ENCODE results near the gene PLK4. TPM values are rescaled to one million over a fixed set of nuclear protein-coding genes. Genes with fewer than 3 reads are reported as not detected.
"Not testable (repeated sequence)": the region's sequence is repeated elsewhere in the genome, so short reads cannot be mapped to it uniquely, and the experiment has no call there.

The PLK4 gene
- polyA plus RNA-seq, 5 donors: 14.7 to 43.2 (median 24.0) TPM

GRCh38 chr4:127896528-127896927 lies 15.8 kb downstream of the PLK4 start:
- DNase-seq: no peak

GRCh38 chr4:127899682-127900081 lies 19.0 kb downstream of the PLK4 start:
- not testable (repeated sequence) for DNase-seq

- DNase-seq: no peak
These were observed 24.3 kb downstream of the PLK4 start for GRCh38 chr4:127905029-127905428.

- DNase-seq: no peak
These were observed 35.8 kb downstream of the PLK4 start for GRCh38 chr4:127916512-127916911.

GRCh38 chr4:127917151-127917550 lies 36.5 kb downstream of the PLK4 start:
- no peak for DNase-seq

- no peak for DNase-seq
These were observed 39.8 kb downstream of the PLK4 start for GRCh38 chr4:127920521-127920920.

GRCh38 chr4:127922226-127922625 lies 41.5 kb downstream of the PLK4 start:
- DNase-seq: no peak

GRCh38 chr4:127925720-127926119 lies 45.0 kb downstream of the PLK4 start:
- not testable (repeated sequence) for DNase-seq

- no peak for DNase-seq
These were observed 49.5 kb downstream of the PLK4 start for GRCh38 chr4:127930175-127930574.

- not testable (repeated sequence) for DNase-seq
These were observed 51.1 kb downstream of the PLK4 start for GRCh38 chr4:127931836-127932235.

GRCh38 chr4:127936974-127937373 lies 56.3 kb downstream of the PLK4 start:
- no peak for DNase-seq

Other genes starting within 250 kb of the PLK4 start
- gene INTU, start 247.9 kb upstream of the PLK4 start, polyA plus RNA-seq (ENCODE audit: insufficient read depth in 1 of 5, insufficient read length in 5 of 5, low replicate concordance in 1 of 5): 10 to 100 TPM; 22.8 to 42.3 (median 35.5) TPM
- not detected for gene SLC25A31, start 150.5 kb upstream of the PLK4 start, polyA plus RNA-seq (ENCODE audit: insufficient read depth in 1 of 5, insufficient read length in 5 of 5, low replicate concordance in 1 of 5)
- gene HSPA4L, start 98.6 kb upstream of the PLK4 start, polyA plus RNA-seq (ENCODE audit: insufficient read depth in 1 of 5, insufficient read length in 5 of 5, low replicate concordance in 1 of 5): 100 to 1,000 TPM in 1 of 5 donors, 1 to 10 TPM in 4; 5.9 to 244 (median 6.2) TPM
- 10 to 100 TPM; 25.2 to 40.6 (median 28.2) TPM for gene MFSD8, start 84.3 kb downstream of the PLK4 start, polyA plus RNA-seq (ENCODE audit: insufficient read depth in 1 of 5, insufficient read length in 5 of 5, low replicate concordance in 1 of 5)
- 10 to 100 TPM; 12.2 to 19.7 (median 16.9) TPM for gene ABHD18, start 84.5 kb downstream of the PLK4 start, polyA plus RNA-seq (ENCODE audit: insufficient read depth in 1 of 5, insufficient read length in 5 of 5, low replicate concordance in 1 of 5)
- gene LARP1B, start 180.4 kb downstream of the PLK4 start, polyA plus RNA-seq (ENCODE audit: insufficient read depth in 1 of 5, insufficient read length in 5 of 5, low replicate concordance in 1 of 5): 10 to 100 TPM; 14.1 to 18.1 (median 16.7) TPM

Data from right lung (tissue), 5 donors.